GM19438 (cell line): ENCODE results near the gene BAG2.
A peak's percentile ranks its signal among the peaks of the same experiment; 100 is the strongest.

Experiments
- ATAC-seq: cut with Tn5 transposase; IDR thresholded peaks from one replicate; pipeline ENCODE4 v1.9.1; 2021; ENCODE audit warnings: low read depth; ENCODE audit not compliant: unreplicated experiment

Gene BAG2

GRCh38 chr6:57172136-57173055 lies at the start of gene BAG2:
Gene BAG2 (plus strand): TSS chr6:57172326. CDS start chr6:57172698, 372 bp downstream.
- ATAC-seq, result peak; percentile 88

GRCh38 chr6:57123111-57123510 lies 49.0 kb upstream of the BAG2 start:
- ATAC-seq, result no peak

GRCh38 chr6:57127763-57128162 lies 44.4 kb upstream of the BAG2 start:
- no peak for ATAC-seq

- no peak for ATAC-seq
Observed at GRCh38 chr6:57130661-57131177, 41.4 kb upstream of the BAG2 start.

- ATAC-seq, result no peak
Observed at GRCh38 chr6:57134954-57135353, 37.2 kb upstream of the BAG2 start.

- no peak for ATAC-seq
Observed at GRCh38 chr6:57135885-57136284, 36.2 kb upstream of the BAG2 start.

GRCh38 chr6:57137350-57137749 lies 34.8 kb upstream of the BAG2 start:
- ATAC-seq, result no peak

GRCh38 chr6:57138026-57138425 lies 34.1 kb upstream of the BAG2 start:
- no peak for ATAC-seq

GRCh38 chr6:57141451-57142177 lies 30.5 kb upstream of the BAG2 start:
- ATAC-seq, result no peak

- ATAC-seq, result no peak
Observed at GRCh38 chr6:57142178-57142525, 30.0 kb upstream of the BAG2 start.

- ATAC-seq, result no peak
Observed at GRCh38 chr6:57143690-57144089, 28.4 kb upstream of the BAG2 start.

GRCh38 chr6:57147401-57147800 lies 24.7 kb upstream of the BAG2 start:
- ATAC-seq, result no peak

- no peak for ATAC-seq
Observed at GRCh38 chr6:57147955-57148858, 23.9 kb upstream of the BAG2 start.

- ATAC-seq, result no peak
Observed at GRCh38 chr6:57158658-57159057, 13.5 kb upstream of the BAG2 start.

- ATAC-seq, result no peak
Observed at GRCh38 chr6:57159127-57159526, 13.0 kb upstream of the BAG2 start.

GRCh38 chr6:57162028-57162427 lies 10.1 kb upstream of the BAG2 start:
- no peak for ATAC-seq

GRCh38 chr6:57162516-57162915 lies 9.6 kb upstream of the BAG2 start:
- no peak for ATAC-seq

- no peak for ATAC-seq
Observed at GRCh38 chr6:57163956-57164355, 8.2 kb upstream of the BAG2 start.

GRCh38 chr6:57165080-57165479 lies 7.0 kb upstream of the BAG2 start:
- no peak for ATAC-seq

GRCh38 chr6:57173056-57173885 lies 1.1 kb downstream of the BAG2 start:
- no peak for ATAC-seq
